Measurements from ENCODE around the gene KIF26B. TPM values are rescaled to one million over a fixed set of nuclear protein-coding genes. Genes with fewer than 3 reads are reported as not detected.

Gene KIF26B
- total and polyA plus RNA-seq, 2 of the 4 experiments (the other 2 are of a cell fraction): 0.53 to 0.54 TPM

- ATAC-seq (ENCODE audit: low read depth): no peak
Observed at GRCh38 chr1:245256528-245256927, 101.7 kb downstream of the KIF26B start.

More at GRCh38 chr1:245256528-245256927, 101.7 kb downstream of the KIF26B start:
- dilution Hi-C loops (cut with HindIII; ENCODE audit: low sequenced_read_pairs, unreplicated experiment) (no loop called here), in situ Hi-C loops (cut with MboI; ENCODE audit: low sequenced_read_pairs) (no loop called here), intact Hi-C loops (cut with micrococcal nuclease) (no loop called here)
- H3K27me3 ChIP-seq (ENCODE audit: control insufficient read depth, insufficient read depth, low read length): no peaks in the 10 kb centered on the region
- H2AFZ ChIP-seq (replicated peaks; ENCODE audit: low read length, poor library complexity): no peak overlapping the region
- H3K4me3 ChIP-seq (ENCODE audit: insufficient read depth, low read depth, low read length): no peak overlapping the region
- no peak overlapping the region for H3K14ac ChIP-seq (replicated peaks; ENCODE audit: low read depth, low read length)
- H3K18ac ChIP-seq (ENCODE audit: low read depth, low read length): no peak overlapping the region
- no CpG with 5 or more reads among the region's 6 CpGs for WGBS, 2 experiments (ENCODE audit: extremely low coverage in 2 of 2, insufficient read length in 1 of 2)
- no peak overlapping the region for H3K23ac ChIP-seq (ENCODE audit: low read depth, low read length)
- H3K4me2 ChIP-seq (ENCODE audit: low read depth, low read length): no peak overlapping the region
- H3K9ac ChIP-seq (ENCODE audit: low read depth, low read length): no peak overlapping the region
- no peak overlapping the region for H3K56ac ChIP-seq (ENCODE audit: extremely low read depth, insufficient read depth, low read length)
- H2BK5ac ChIP-seq (ENCODE audit: low read depth, low read length, poor library complexity, severe bottlenecking): no peak overlapping the region
- no peak overlapping the region for H4K5ac ChIP-seq (ENCODE audit: low read depth, low read length)
- H3K9me3 ChIP-seq (ENCODE audit: control insufficient read depth, insufficient read depth, low read length): no peaks in the 10 kb centered on the region
- H4K20me1 ChIP-seq (ENCODE audit: insufficient read depth, low read length): no peaks in the 10 kb centered on the region
- H2BK20ac ChIP-seq (ENCODE audit: low read depth, low read length): no peak overlapping the region
- H3K9me1 ChIP-seq (ENCODE audit: insufficient read depth, low read length): no peaks in the 10 kb centered on the region
- H2BK120ac ChIP-seq (ENCODE audit: low read depth, low read length): no peak overlapping the region
- H2AK9ac ChIP-seq (replicated peaks; ENCODE audit: low read depth, low read length, poor library complexity): no peak overlapping the region
- no peaks in the 10 kb centered on the region for H3K36me3 ChIP-seq (ENCODE audit: control insufficient read depth, insufficient read depth, low read length)
- BruUV-seq (replicated peaks): no TSS peak
- H4K91ac ChIP-seq (ENCODE audit: insufficient read depth, low read depth, low read length): no peak overlapping the region
- CTCF ChIA-PET: no interaction called here
- no peak overlapping the region for H3K4ac ChIP-seq (ENCODE audit: low read depth, low read length)
- H3K27ac ChIP-seq (ENCODE audit: insufficient read depth, low read length): no peak overlapping the region
- no peak overlapping the region for H4K8ac ChIP-seq (ENCODE audit: low read depth in 2 of 2, low read length in 2 of 2)
- no peak overlapping the region for H2BK15ac ChIP-seq (ENCODE audit: low read depth, low read length)
- TF ChIP-seq USF2 (IDR thresholded peaks at IDR 0.05; ENCODE audit: low read depth, low read length): no peak
- TF ChIP-seq FOS (IDR thresholded peaks at IDR 0.05; ENCODE audit: low read depth, low read length): no peak
- no peak for TF ChIP-seq MXI1 (IDR thresholded peaks at IDR 0.05; ENCODE audit: borderline replicate concordance, low read depth, low read length)
- no peak for TF ChIP-seq RFX5 (IDR thresholded peaks at IDR 0.05; ENCODE audit: low read depth, low read length)
- no peak for TF ChIP-seq NFE2L2 (IDR thresholded peaks at IDR 0.05; ENCODE audit: low read depth, low read length)
- no peak for TF ChIP-seq CTCF (conservative IDR thresholded peaks at IDR 0.05; ENCODE audit: low read depth, low read length)
- no peak for TF ChIP-seq MAZ (IDR thresholded peaks at IDR 0.05; ENCODE audit: borderline replicate concordance, low read depth, low read length)
- TF ChIP-seq BHLHE40 (IDR thresholded peaks at IDR 0.05; ENCODE audit: low read depth, low read length): no peak
- TF ChIP-seq MAFK (IDR thresholded peaks at IDR 0.05; ENCODE audit: low read depth, low read length): no peak
- no peak for TF ChIP-seq SMC3 (IDR thresholded peaks at IDR 0.05; ENCODE audit: low read depth, low read length)
- no peak for TF ChIP-seq CHD1 (IDR thresholded peaks at IDR 0.05; ENCODE audit: low read depth, low read length)
- no peak for TF ChIP-seq CEBPB (IDR thresholded peaks at IDR 0.05; ENCODE audit: low read depth, low read length)
- TF ChIP-seq ELK1 (IDR thresholded peaks at IDR 0.05; ENCODE audit: borderline replicate concordance, low read depth, low read length): no peak
- no peak for TF ChIP-seq RAD21 (IDR thresholded peaks at IDR 0.05; ENCODE audit: low read length)
- no peak for TF ChIP-seq RCOR1 (IDR thresholded peaks at IDR 0.05; ENCODE audit: insufficient replicate concordance, low read length)
- no peak for TF ChIP-seq POLR2A (IDR thresholded peaks at IDR 0.05; ENCODE audit: low read depth, low read length)
- no peaks in the 10 kb centered on the region; a peak in 1 of 4 replicates for H3K79me1 ChIP-seq (ENCODE audit: low read depth in 1 of 2, low read length in 2 of 2)
- POLR2A ChIA-PET (ENCODE audit: unreplicated experiment): no interaction called here
- no peak overlapping the region for H2AK5ac ChIP-seq (ENCODE audit: low read depth, low read length)
- H3K4me1 ChIP-seq (ENCODE audit: control insufficient read depth, insufficient read depth, low read length): no peaks in the 10 kb centered on the region
- no peak for DNase-seq

All from IMR-90 (cell line).